Mesenchymal stem cell (in vitro differentiated cells and primary cell): ENCODE results near the gene SHISA2.
"Not testable (repeated sequence)": the region's sequence is repeated elsewhere in the genome, so short reads cannot be mapped to it uniquely, and the experiment has no call there.

Source experiments
- DNase-seq: peaks from one replicate; pipeline ENCODE4 v3.0.0-alpha.2; 2013
- H2AFZ ChIP-seq: one replicate; pipeline ENCODE4 v1.6.1; 2013; ENCODE audit warnings: low read depth, mild to moderate bottlenecking, control low read depth, inconsistent platforms, low read length, moderate library complexity
- H2AK5ac ChIP-seq: 2 replicates; pipeline ENCODE4 v1.6.1; 2013; ENCODE audit warnings: low read length, moderate library complexity, mild to moderate bottlenecking, inconsistent platforms; ENCODE audit not compliant: severe bottlenecking
- H2BK120ac ChIP-seq: one replicate; pipeline ENCODE4 v1.6.1; 2013; ENCODE audit warnings: low read depth, mild to moderate bottlenecking, inconsistent platforms, low read length, moderate library complexity
- H2BK12ac ChIP-seq, 2 experiments: one replicate each; pipeline ENCODE4 v1.6.1; 2013; ENCODE audit warnings: inconsistent platforms in 2 of 2, low read length in 2 of 2, mild to moderate bottlenecking in 2 of 2, moderate library complexity in 2 of 2, control low read depth in 1 of 2
- H2BK15ac ChIP-seq: one replicate; pipeline ENCODE4 v1.6.1; 2013; ENCODE audit warnings: mild to moderate bottlenecking, low read depth, inconsistent platforms; ENCODE audit not compliant: poor library complexity, severe bottlenecking
- H2BK5ac ChIP-seq: 2 replicates; pipeline ENCODE4 v1.6.1; 2013; ENCODE audit warnings: low read depth, mild to moderate bottlenecking, low read length, control low read depth, inconsistent platforms; ENCODE audit not compliant: poor library complexity, severe bottlenecking
- H3K14ac ChIP-seq, 2 experiments: one replicate each; pipeline ENCODE4 v1.6.1; 2013; ENCODE audit warnings: inconsistent platforms in 2 of 2, low read length in 2 of 2, control low read depth in 1 of 2, mild to moderate bottlenecking in 1 of 2, moderate library complexity in 1 of 2
- H3K18ac ChIP-seq, 2 experiments: one replicate each; pipeline ENCODE4 v1.6.1; 2013; ENCODE audit warnings: inconsistent platforms in 2 of 2, low read length in 2 of 2, control low read depth in 1 of 2, low read depth in 1 of 2, mild to moderate bottlenecking in 1 of 2
- H3K23ac ChIP-seq, 2 experiments: one replicate each; pipeline ENCODE4 v1.6.1; 2013; ENCODE audit warnings: inconsistent platforms in 2 of 2, low read length in 2 of 2, mild to moderate bottlenecking in 2 of 2, moderate library complexity in 2 of 2, control low read depth in 1 of 2
- H3K27ac ChIP-seq: 2 replicates; pipeline ENCODE4 v1.5.1; 2013; ENCODE audit warnings: mild to moderate bottlenecking, moderate library complexity, low read length, control low read depth, inconsistent platforms; ENCODE audit not compliant: poor library complexity, severe bottlenecking
- H3K27me3 ChIP-seq, 2 experiments: 2 replicates each; pipeline versions ENCODE4 v1.6.1 to v1.7.0; 2013; ENCODE audit warnings: low read length in 2 of 2, mild to moderate bottlenecking in 2 of 2, moderate library complexity in 2 of 2, control low read depth in 1 of 2, inconsistent platforms in 1 of 2; ENCODE audit not compliant: control insufficient read depth in 1 of 2, insufficient read depth in 1 of 2
- H3K36me3 ChIP-seq, 2 experiments: 2 replicates each; pipeline versions ENCODE4 v1.6.1 to v1.7.0; 2013; ENCODE audit warnings: low read length in 2 of 2, control low read depth in 1 of 2, inconsistent platforms in 1 of 2, low read depth in 1 of 2, mild to moderate bottlenecking in 1 of 2; ENCODE audit not compliant: insufficient read depth in 2 of 2, control insufficient read depth in 1 of 2
- H3K4ac ChIP-seq, 2 experiments: one replicate each; pipeline ENCODE4 v1.6.1; 2013; ENCODE audit warnings: inconsistent platforms in 2 of 2, low read length in 2 of 2, mild to moderate bottlenecking in 2 of 2, moderate library complexity in 2 of 2, control low read depth in 1 of 2, low read depth in 1 of 2
- H3K4me1 ChIP-seq: 2 replicates; pipeline ENCODE4 v1.6.1; 2013; ENCODE audit warnings: low read depth, low read length, control low read depth; ENCODE audit not compliant: control insufficient read depth, insufficient read depth
- H3K4me2 ChIP-seq: 2 replicates; pipeline ENCODE4 v1.6.1; 2013; ENCODE audit warnings: low read length, mild to moderate bottlenecking, inconsistent platforms; ENCODE audit not compliant: poor library complexity, severe bottlenecking
- H3K4me3 ChIP-seq, 2 experiments: 2 replicates each; pipeline versions ENCODE4 v1.5.1 to v1.7.0; 2013; ENCODE audit warnings: low read length in 2 of 2, mild to moderate bottlenecking in 2 of 2, control low read depth in 1 of 2, low read depth in 1 of 2; ENCODE audit not compliant: insufficient read depth in 1 of 2
- H3K79me1 ChIP-seq: replicated peaks from 2 replicates; pipeline ENCODE4 v1.6.1; 2013; ENCODE audit warnings: mild to moderate bottlenecking, control low read depth, low read length, inconsistent platforms; ENCODE audit not compliant: poor library complexity, severe bottlenecking
- H3K9ac ChIP-seq: 2 replicates; pipeline ENCODE4 v1.7.0; 2013; ENCODE audit warnings: mild to moderate bottlenecking, low read length, moderate library complexity
- H3K9me3 ChIP-seq: 2 replicates; pipeline ENCODE4 v1.7.0; 2013; ENCODE audit warnings: mild to moderate bottlenecking, low read length; ENCODE audit not compliant: control insufficient read depth
- H4K8ac ChIP-seq: one replicate; pipeline ENCODE4 v1.6.1; 2013; ENCODE audit warnings: inconsistent platforms, mild to moderate bottlenecking, low read length, moderate library complexity
- H4K91ac ChIP-seq: one replicate; pipeline ENCODE4 v1.6.1; 2013; ENCODE audit warnings: mild to moderate bottlenecking, low read length, inconsistent platforms
- WGBS: methylation state at CpG from one replicate; pipeline ENCODE4 v1.1.7; 2013; ENCODE audit warnings: mixed read lengths; 5-methylcytosine and 5-hydroxymethylcytosine counted together

The SHISA2 gene

DNA sequence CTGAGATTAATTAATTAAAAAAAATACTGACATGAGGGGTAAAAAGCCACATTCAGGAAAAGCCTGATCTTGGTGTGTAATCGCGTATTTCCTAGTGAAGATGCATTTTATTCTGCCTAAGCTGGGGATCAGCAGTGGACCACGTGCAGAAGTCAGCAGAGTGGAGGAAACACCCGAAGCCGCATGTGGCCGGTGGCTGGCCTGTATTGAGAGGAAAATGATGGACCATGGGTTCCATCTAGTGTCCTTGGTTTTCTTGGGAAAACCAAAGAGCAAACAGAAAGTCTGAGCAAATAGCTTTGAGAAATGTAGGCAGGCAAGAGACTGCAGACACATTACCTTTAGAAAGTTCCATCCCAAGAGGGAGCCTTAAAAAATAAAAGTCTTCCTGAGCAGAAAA is 23.7 kb upstream of the SHISA2 start:
- no peak for DNase-seq
- H3K9ac ChIP-seq, result no peak overlapping the region

DNA sequence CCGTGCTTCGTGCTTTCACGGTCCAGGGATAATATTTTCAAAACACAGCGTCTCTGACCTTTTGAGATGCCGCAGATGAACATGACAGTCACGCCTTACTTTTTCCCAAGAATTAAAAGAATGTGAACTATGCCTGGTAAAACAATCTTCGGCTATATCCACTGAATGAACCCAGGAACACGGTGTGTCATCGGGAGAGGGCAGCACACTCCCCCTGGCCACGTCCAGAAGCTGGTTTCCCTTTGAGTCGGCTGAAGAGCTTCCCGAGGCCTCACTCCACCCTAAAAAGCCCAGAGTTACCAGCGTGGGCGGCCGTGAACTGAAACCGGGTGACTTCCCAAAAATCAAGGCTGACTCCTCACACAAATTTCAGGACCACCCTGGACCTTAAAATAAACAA is 22.9 kb upstream of the SHISA2 start:
- peak; percentile 15 for DNase-seq
- H3K14ac ChIP-seq, result no peak overlapping the region
- no peak overlapping the region for H2AFZ ChIP-seq
- no peak overlapping the region for H2BK15ac ChIP-seq
- peak overlapping the region in 1 of 2 experiments; percentile 9 for H3K4me3 ChIP-seq
- H3K4me1 ChIP-seq, result peaks cover 7% of the 10 kb centered on the region
- H3K27ac ChIP-seq, result peak overlapping the region; percentile 54
- H2BK120ac ChIP-seq, result no peak overlapping the region
- no peak overlapping the region for H3K4ac ChIP-seq
- H2BK12ac ChIP-seq, result no peak overlapping the region
- H2BK5ac ChIP-seq, result peak overlapping the region; percentile 31
- no peaks in the 10 kb centered on the region for H3K79me1 ChIP-seq
- no peak overlapping the region for H3K23ac ChIP-seq
- H3K9me3 ChIP-seq, result no peaks in the 10 kb centered on the region
- H3K9ac ChIP-seq, result no peak overlapping the region
- no peak overlapping the region for H2AK5ac ChIP-seq
- no peak overlapping the region for H4K8ac ChIP-seq
- 27% methylated on average over 16 of the region's 16 CpGs for WGBS
- no peak overlapping the region for H3K4me2 ChIP-seq
- no peak overlapping the region for H3K18ac ChIP-seq
- H3K27me3 ChIP-seq, result peaks cover 0 to 27% of the 10 kb centered on the region in 2 experiments
- no peaks in the 10 kb centered on the region for H3K36me3 ChIP-seq
- no peak overlapping the region for H4K91ac ChIP-seq

More for the DNA sequence above, 23.7 kb upstream of the SHISA2 start:
- no peak overlapping the region for H2AFZ ChIP-seq
- H2BK15ac ChIP-seq, result no peak overlapping the region
- no peaks in the 10 kb centered on the region for H3K9me3 ChIP-seq
- H3K27me3 ChIP-seq, result peaks cover 0 to 24% of the 10 kb centered on the region in 2 experiments
- no peak overlapping the region for H3K4me3 ChIP-seq
- H3K23ac ChIP-seq, result no peak overlapping the region
- H3K36me3 ChIP-seq, result no peaks in the 10 kb centered on the region
- no peak overlapping the region for H3K4ac ChIP-seq
- 67% methylated on average over 6 of the region's 6 CpGs for WGBS
- H4K8ac ChIP-seq, result no peak overlapping the region
- H2BK12ac ChIP-seq, result no peak overlapping the region
- no peak overlapping the region for H2AK5ac ChIP-seq
- no peak overlapping the region for H3K4me2 ChIP-seq
- H2BK120ac ChIP-seq, result no peak overlapping the region
- no peaks in the 10 kb centered on the region for H3K79me1 ChIP-seq
- no peak overlapping the region for H3K18ac ChIP-seq
- H3K14ac ChIP-seq, result no peak overlapping the region
- no peak overlapping the region for H4K91ac ChIP-seq
- peaks cover 7% of the 10 kb centered on the region for H3K4me1 ChIP-seq
- H3K27ac ChIP-seq, result no peak overlapping the region
- no peak overlapping the region for H2BK5ac ChIP-seq

DNA sequence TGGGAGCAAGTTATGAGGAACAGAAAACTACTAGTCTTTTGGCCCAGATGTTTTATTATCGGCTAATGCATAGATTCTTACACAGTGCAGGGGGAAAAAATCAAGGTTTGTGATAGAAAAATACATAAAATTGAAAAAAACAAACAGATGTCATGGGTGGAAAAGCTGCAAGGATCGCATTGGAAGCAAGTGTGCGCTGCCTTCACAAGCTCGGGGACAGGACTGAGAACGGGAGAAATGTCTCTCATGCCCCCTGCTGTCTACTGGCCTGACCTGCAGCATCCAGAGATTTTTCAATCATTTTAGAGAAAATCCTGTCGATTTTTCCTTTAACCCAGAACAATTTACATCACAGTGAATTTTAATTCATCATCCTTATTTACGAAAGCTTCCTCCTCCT is 20.5 kb upstream of the SHISA2 start:
- not testable (repeated sequence) for H3K4me2 ChIP-seq, H3K18ac ChIP-seq, H4K91ac ChIP-seq, H4K8ac ChIP-seq, DNase-seq, H3K36me3 ChIP-seq, H2AK5ac ChIP-seq, H2AFZ ChIP-seq, H2BK120ac ChIP-seq, H3K4me3 ChIP-seq, H3K9ac ChIP-seq, H3K27ac ChIP-seq, H3K79me1 ChIP-seq, H3K23ac ChIP-seq, H2BK12ac ChIP-seq, H3K14ac ChIP-seq, H3K9me3 ChIP-seq, H2BK15ac ChIP-seq, H3K4ac ChIP-seq, H2BK5ac ChIP-seq
- H3K27me3 ChIP-seq, result peaks cover 0 to 30% of the 10 kb centered on the region in 2 experiments
- 50% methylated on average over 1 of the region's 7 CpGs for WGBS
- H3K4me1 ChIP-seq, result peaks cover 12% of the 10 kb centered on the region

DNA sequence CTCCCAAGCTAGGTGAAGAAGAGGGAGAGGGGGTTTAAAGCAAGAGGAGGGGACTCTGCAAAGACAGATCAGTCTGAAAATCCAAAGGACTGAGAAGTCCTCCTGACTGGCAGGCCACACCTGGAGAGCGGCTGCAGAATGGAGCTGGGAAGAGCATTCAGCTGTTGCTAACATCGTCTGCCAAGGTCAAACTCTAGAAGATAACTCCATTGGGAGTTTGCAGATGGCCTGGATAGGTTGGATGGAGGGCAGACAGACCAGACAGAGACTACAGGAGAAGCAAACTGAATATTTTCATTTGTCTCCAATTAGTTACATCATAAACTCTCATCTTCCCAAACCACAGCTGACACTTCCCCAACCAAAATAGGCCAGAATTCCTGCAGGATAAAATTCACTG is 19.9 kb upstream of the SHISA2 start:
- Histone ChIP-seq H3K9me3 (no peaks in the 10 kb centered on the region), H3K4me2 (no peak overlapping the region), H3K79me1 (no peaks in the 10 kb centered on the region), H3K4me1 (peaks cover 12% of the 10 kb centered on the region), H3K36me3 (no peaks in the 10 kb centered on the region), H2AFZ (no peak overlapping the region), H4K8ac (no peak overlapping the region), H3K23ac (no peak overlapping the region), H3K14ac (no peak overlapping the region), H3K18ac (no peak overlapping the region), H2AK5ac (peak overlapping the region; percentile 62), H3K27me3 (peaks cover 0 to 24% of the 10 kb centered on the region in 2 experiments), H4K91ac (peak overlapping the region; percentile 39), H2BK120ac (no peak overlapping the region), H2BK12ac (no peak overlapping the region), H3K4ac (no peak overlapping the region), H2BK5ac (no peak overlapping the region), H3K9ac (no peak overlapping the region), H3K4me3 (no peak overlapping the region), H2BK15ac (no peak overlapping the region), H3K27ac (no peak overlapping the region)
- no peak for DNase-seq
- 72% methylated on average over 2 of the region's 2 CpGs for WGBS
